Dermis microvascular lymphatic vessel endothelial cell (primary cell): ENCODE measurements around the gene LAMA3. TPM values are rescaled to one million over a fixed set of nuclear protein-coding genes. Genes with fewer than 3 reads are reported as not detected.
A peak's percentile ranks its signal among the peaks of the same experiment; 100 is the strongest.

Experiments used
- DNase-seq, 2 donors: peaks; one replicate each; pipeline versions ENCODE4 v3.0.0 to v3.0.0-alpha.2; 2010; ENCODE audit warnings: low read depth in 2 of 2
- total RNA-seq: library from RNA; depleted of rRNA; stranded (reverse); fragments of >200 nt; gene quantifications from 2 replicates; pipeline ENCODE4 v1.2.1, GENCODE V29; 2014

Gene LAMA3
- total RNA-seq, 1 donor from 2014 or later, result 6.5 TPM

- no peak for DNase-seq
These were observed 125.8 kb downstream of the LAMA3 start for GRCh38 chr18:23814991-23815614.

DNA sequence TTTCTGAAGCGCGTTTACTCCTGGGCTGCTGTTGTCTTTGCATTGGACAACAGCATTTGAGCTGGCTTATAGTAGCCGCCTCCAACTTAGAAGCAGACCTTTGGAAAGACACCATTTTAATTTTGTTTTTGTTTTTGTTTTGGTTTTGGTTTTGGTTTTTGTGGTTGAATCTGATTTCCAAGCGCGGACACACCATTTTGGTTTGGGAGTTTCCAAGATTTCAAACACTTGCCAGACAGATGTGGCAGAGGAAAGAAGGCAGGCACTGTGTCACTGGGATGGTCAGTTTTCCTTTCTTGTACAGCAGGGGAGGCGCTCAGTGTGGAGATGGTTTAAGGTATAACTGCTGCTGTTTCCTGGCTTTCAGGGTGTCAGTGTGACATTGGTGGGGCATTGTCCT, 126.8 kb downstream of the LAMA3 start:
- no peak for DNase-seq

- no peak for DNase-seq
These were observed 127.5 kb downstream of the LAMA3 start for GRCh38 chr18:23816740-23817139.

GRCh38 chr18:23819001-23819400, 129.7 kb downstream of the LAMA3 start:
- DNase-seq, result no peak

DNA sequence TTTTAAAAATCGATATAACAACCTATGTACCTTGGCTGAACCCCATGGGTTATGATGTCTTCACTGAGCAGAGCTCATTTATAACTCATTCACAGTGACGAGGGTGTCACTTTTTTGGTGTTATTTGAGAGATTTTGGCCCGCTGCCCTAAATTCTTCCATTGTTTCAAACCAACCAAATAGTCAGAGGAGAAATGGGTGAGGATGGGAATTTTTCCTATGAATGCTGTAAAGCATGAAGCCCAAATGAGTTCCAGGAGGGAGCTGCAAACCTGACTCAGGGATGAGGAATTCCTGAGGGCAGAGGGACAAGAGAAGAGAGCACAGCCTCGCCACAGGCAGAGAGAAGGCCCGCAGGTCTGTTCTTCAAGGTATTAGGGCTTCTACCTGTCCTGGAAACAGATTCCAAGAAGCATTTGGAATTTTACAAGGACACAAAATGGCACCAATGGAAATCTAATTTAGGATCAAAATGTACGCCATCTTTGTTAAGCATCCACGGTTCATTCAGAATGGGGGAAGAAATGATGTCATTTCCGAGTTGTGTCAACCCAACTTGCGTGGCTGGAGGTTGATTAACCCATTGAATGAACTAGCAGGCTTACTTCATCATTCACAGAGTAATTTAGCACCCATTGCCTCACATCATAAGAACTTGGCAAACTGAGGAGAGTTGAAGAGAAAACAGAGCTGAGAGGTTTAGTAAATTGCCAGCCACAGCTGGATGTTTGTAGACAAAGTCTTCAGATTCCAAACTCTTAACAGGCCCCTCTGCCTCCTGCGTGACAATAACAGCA, 133.5 kb downstream of the LAMA3 start:
- peak; percentile 71 to 79 for DNase-seq

GRCh38 chr18:23824240-23824639, 135.0 kb downstream of the LAMA3 start:
- DNase-seq, result no peak

DNA sequence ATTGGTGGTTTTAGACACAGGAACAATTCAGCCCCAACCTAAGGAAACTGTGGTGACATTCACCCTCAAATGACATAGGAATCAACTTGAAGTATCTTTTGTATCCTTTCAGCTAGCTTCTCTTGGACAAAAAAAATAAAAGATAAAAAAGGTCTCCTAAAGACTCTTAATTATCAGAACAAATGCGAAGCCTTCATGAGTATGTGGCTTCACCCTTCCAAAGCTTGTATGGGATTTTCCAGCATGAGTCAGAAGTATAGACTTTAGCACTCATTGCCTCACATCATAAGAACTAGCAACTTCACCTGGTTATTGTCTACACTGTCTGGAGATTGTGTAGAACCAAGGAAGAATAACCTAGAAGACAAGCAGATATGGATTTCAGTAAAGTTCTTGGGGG, 135.4 kb downstream of the LAMA3 start:
- DNase-seq, result no peak

GRCh38 chr18:23825496-23825895, 136.2 kb downstream of the LAMA3 start:
- DNase-seq, result no peak

DNA sequence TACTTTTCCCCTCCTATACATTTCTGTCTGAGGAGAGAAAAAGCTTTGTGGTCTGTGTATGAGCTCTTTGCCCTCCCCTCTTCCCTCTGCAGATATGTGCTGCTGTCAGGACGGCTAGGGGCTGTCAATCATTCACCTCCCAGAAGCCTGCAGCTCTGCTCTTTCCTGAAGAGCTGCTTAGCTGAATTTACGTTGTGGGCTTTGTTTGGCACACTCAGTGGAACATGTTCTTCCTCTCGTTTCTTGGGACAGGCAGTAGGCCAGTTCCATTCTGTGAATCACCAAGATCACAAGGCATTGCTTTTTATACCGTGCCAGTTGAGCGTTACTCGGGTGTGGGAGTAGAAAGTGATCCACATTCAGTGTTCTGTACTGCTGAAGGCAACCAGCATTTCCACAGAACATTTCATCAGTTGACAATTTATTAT, 136.7 kb downstream of the LAMA3 start:
- DNase-seq, result peak; percentile 93 to 97

- peak; percentile 39 to 69 for DNase-seq
These were observed 137.8 kb downstream of the LAMA3 start for GRCh38 chr18:23826850-23827620.

DNA sequence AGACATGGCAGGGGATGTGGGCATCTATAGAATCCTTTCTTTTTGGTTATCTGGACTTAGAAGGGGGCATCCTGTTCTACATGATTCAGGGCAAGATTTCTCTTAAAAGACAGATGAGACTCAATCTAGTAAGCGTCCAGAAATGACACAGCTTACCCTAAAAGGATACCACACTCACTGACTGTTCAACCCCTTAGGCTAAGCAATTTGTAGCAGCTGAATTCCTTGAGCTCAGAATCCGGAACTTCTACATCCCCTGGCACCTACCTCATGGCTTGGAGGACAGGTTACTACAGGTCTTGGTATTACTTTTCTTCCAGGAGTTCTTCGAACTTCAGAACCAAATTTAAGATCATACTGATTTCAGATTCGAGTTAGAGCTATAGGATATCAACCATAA, 138.4 kb downstream of the LAMA3 start:
- DNase-seq, result no peak

DNA sequence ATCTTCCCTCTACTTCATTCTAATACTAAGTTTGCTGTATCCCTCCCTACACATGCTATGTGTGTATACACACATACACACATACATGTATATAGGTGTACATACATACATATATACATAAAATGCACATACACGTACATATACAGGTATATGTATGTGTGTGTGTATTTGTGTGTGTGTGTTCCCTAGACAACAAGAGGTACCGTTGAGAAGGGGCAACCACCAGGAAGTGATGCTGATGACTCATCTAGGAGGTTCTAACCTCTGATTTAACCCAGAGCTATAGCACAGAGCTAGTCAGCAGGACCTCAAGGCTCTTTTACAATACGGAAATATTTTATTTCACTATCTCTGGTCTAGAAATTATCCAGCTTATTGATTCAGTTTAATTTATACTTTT, 139.2 kb downstream of the LAMA3 start:
- DNase-seq, result peak; percentile 87 to 94

- DNase-seq, result no peak
These were observed 143.7 kb downstream of the LAMA3 start for GRCh38 chr18:23832911-23833310.

DNA sequence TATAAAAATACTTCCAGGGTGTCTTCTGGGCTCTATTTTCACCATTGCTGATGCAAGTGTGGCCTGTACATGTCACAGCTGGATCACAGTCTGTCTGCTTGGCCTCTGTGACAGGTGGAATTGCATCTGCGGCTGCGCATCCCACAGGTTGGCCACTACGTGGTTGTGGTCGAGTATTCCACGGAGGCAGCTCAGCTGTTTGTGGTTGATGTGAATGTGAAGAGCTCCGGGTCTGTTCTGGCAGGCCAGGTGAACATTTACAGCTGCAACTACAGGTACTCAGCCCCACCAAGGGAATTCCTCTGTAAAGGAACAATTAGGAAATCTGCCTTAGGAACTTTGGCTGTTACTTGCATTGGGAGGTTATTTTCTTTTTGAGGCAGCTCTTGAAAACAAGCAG, 144.5 kb downstream of the LAMA3 start:
- no peak for DNase-seq

GRCh38 chr18:23835091-23835490, 145.8 kb downstream of the LAMA3 start:
- no peak for DNase-seq

- DNase-seq, result no peak
These were observed 146.3 kb downstream of the LAMA3 start for GRCh38 chr18:23835506-23835905.

DNA sequence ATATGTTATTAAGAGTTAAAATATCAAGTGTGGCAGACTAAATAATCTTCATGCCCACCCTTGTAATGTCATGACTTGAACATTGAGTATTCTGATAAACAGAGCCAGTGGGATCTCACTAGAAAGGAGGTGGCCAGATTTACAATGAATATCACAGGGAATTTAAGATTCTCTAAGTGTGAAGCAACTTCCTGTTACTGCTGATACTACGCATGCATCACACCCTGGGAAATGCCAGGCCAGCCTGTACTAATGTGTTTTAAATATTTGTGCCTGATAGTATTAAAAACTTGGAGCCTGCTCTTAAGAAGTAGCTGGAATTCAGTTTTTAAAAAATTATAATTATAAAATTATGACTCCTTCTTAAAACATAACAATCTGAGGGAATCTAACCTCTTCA, 148.3 kb downstream of the LAMA3 start:
- peak; percentile 47 to 84 for DNase-seq

DNA sequence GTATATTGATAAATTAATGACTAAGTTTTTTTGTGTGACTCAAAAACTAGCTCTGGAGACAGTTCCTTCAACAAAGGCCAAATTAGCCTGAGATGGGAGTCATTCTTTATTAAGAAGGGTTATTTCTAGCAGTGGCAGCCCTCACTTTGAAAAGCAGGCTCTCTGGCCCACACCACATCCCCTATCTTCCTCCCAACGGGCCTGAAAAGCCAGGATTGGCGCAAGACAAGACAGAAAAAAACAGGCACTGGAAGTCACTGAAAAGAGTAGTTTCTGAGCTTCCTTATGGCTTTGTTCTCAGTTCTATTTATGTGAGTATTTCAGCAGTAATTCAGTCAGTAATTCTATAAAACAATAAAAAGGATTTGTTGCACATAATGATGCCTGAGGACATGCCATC, 149.0 kb downstream of the LAMA3 start:
- DNase-seq, result no peak

DNA sequence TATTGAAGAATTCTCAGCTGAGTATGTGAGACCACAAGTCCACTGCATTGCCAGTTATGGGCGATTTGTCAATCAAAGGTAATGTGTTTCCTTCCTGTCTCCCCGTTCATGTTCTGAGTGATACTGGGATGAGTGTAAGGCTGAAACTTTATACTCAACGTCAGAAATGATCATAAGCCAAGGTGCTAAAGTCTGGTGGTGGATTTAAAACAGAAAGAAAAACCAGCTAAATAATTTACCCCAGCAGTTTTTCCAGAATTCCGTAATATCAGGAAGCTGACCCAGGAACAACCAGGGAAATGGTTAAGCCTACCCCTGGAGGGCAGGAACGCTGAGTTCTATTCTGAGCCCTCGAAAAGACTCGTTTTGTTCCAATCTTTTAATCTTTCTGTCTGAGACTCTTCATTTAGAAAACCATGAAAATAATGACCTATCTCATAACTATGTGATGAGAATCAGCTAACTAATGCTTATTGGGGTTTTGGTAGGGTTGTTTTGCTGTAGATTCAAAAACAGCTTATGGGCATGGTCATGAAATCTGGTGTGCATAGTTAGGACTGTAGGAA, 149.6 kb downstream of the LAMA3 start:
- peak in 1 of 2 donors; percentile 73 for DNase-seq

GRCh38 chr18:23842305-23842704, 153.1 kb downstream of the LAMA3 start:
- DNase-seq, result no peak

GRCh38 chr18:23844991-23845680, 155.9 kb downstream of the LAMA3 start:
- DNase-seq, result no peak
